Endodermal cell (in vitro differentiated cells): Measurements from ENCODE around the gene TPCN2. TPM values are rescaled to one million over a fixed set of nuclear protein-coding genes. Genes with fewer than 3 reads are reported as not detected.

ENCODE experiments used
- DNase-seq: peaks from one replicate; pipeline ENCODE4 v3.0.0-alpha.2; 2017
- H3K27ac ChIP-seq: 2 replicates; pipeline ENCODE4 v1.5.1; 2013; ENCODE audit warnings: mild to moderate bottlenecking, low read depth, low read length, moderate library complexity
- H3K27me3 ChIP-seq: 2 replicates; pipeline ENCODE4 v1.6.1; 2013; ENCODE audit warnings: mild to moderate bottlenecking, low read length, moderate library complexity; ENCODE audit not compliant: insufficient read depth, control insufficient read depth, poor library complexity, severe bottlenecking
- H3K36me3 ChIP-seq: 2 replicates; pipeline ENCODE4 v1.7.0; 2013; ENCODE audit warnings: mild to moderate bottlenecking, low read length, moderate library complexity; ENCODE audit not compliant: control insufficient read depth, insufficient read depth
- H3K4me1 ChIP-seq: one replicate; pipeline ENCODE4 v1.7.0; 2013; ENCODE audit warnings: low read length; ENCODE audit not compliant: control insufficient read depth, insufficient read depth
- H3K4me3 ChIP-seq: 2 replicates; pipeline ENCODE4 v1.5.1; 2013; ENCODE audit warnings: mild to moderate bottlenecking, low read length, moderate library complexity
- H3K9ac ChIP-seq: 2 replicates; pipeline ENCODE4 v1.6.1; 2013; ENCODE audit warnings: mild to moderate bottlenecking, low read length, moderate library complexity; ENCODE audit not compliant: poor library complexity, severe bottlenecking; ENCODE audit errors: extremely low read depth
- H3K9me3 ChIP-seq: 2 replicates; pipeline ENCODE4 v1.6.1; 2013; ENCODE audit warnings: mild to moderate bottlenecking, low read length, moderate library complexity; ENCODE audit not compliant: control insufficient read depth
- H3K27ac Mint-ChIP-seq: 2 replicates; pipeline ENCODE4 v1.8.0; 2020; ENCODE audit warnings: mixed read lengths
- H3K27me3 Mint-ChIP-seq: 2 replicates; pipeline ENCODE4 v1.8.0; 2021; ENCODE audit warnings: mild to moderate bottlenecking, mixed read lengths; ENCODE audit not compliant: insufficient read depth
- H3K36me3 Mint-ChIP-seq: 2 replicates; pipeline ENCODE4 v1.8.0; 2020; ENCODE audit warnings: low read depth, mixed read lengths
- H3K4me1 Mint-ChIP-seq: 2 replicates; pipeline ENCODE4 v1.8.0; 2020; ENCODE audit warnings: mixed read lengths
- H3K4me3 Mint-ChIP-seq: 2 replicates; pipeline ENCODE4 v1.8.0; 2020; ENCODE audit warnings: mild to moderate bottlenecking, moderate library complexity, mixed read lengths
- H3K9me3 Mint-ChIP-seq: 2 replicates; pipeline ENCODE4 v1.8.0; 2020; ENCODE audit warnings: mild to moderate bottlenecking, mixed read lengths
- WGBS, 2 experiments: methylation state at CpG; one replicate each; pipeline versions ENCODE4 v1.1.5 to v1.1.7; 2013; ENCODE audit warnings: missing lambda C conversion rate in 2 of 2, mixed read lengths in 1 of 2; ENCODE audit not compliant: insufficient coverage in 1 of 2, insufficient read length in 1 of 2; 5-methylcytosine and 5-hydroxymethylcytosine counted together
- total RNA-seq, 2 donors: library from RNA; stranded (reverse); fragmentation: NEBNext Ultra II Directional in 1 of 2; extraction: Animal tissue kit (Norgen Biotek cat#: 25700) in 1 of 2; gene quantifications; 2 replicates in 1 of 2; 3 replicates in 1 of 2; pipeline ENCODE4 v1.2.1, GENCODE V29; 2021
- TF ChIP-seq, protein P1 (sequence below): fragments of 200-600 bp; sonication (generic); conservative IDR thresholded peaks from 2 replicates; pipeline ENCODE4 v1.5.0; 2021; ENCODE audit warnings: antibody characterized with exemption, mild to moderate bottlenecking

TPCN2 gene
- total RNA-seq, 2 donors from 2014 or later: 20.7 to 27.9 TPM

DNA sequence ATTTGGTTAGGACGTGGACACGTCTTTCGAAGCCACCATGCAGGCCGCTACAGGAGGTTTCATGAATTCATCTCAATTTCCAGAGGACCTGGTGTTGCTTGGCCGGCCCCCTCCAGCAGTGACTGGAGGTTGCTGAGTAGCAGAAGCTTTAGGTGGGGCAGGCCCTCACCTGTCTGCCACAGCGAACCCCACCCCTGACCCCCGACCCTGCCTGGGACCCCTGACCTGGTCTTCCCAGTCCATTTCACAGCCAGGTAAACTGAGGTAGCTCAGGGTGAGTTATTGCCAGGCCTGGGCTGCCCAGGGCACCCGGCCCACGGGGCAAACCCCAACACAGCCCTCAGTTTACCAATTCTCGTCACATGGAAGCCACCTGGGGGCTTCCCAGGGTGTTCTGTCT, 67.9 kb downstream of the TPCN2 start:
- peaks cover 8% of the 10 kb centered on the region for H3K9me3 ChIP-seq
- H3K9ac ChIP-seq: no peak overlapping the region
- Mint-ChIP-seq H3K9me3 (peaks cover 8% of the 10 kb centered on the region), H3K27ac (no peak overlapping the region), H3K27me3 (no peaks in the 10 kb centered on the region), H3K36me3 (no peaks in the 10 kb centered on the region), H3K4me3 (no peak overlapping the region), H3K4me1 (no peaks in the 10 kb centered on the region)
- no peaks in the 10 kb centered on the region for H3K4me1 ChIP-seq
- H3K36me3 ChIP-seq: no peaks in the 10 kb centered on the region
- no peak overlapping the region for H3K27ac ChIP-seq
- TF ChIP-seq, protein P1, sequence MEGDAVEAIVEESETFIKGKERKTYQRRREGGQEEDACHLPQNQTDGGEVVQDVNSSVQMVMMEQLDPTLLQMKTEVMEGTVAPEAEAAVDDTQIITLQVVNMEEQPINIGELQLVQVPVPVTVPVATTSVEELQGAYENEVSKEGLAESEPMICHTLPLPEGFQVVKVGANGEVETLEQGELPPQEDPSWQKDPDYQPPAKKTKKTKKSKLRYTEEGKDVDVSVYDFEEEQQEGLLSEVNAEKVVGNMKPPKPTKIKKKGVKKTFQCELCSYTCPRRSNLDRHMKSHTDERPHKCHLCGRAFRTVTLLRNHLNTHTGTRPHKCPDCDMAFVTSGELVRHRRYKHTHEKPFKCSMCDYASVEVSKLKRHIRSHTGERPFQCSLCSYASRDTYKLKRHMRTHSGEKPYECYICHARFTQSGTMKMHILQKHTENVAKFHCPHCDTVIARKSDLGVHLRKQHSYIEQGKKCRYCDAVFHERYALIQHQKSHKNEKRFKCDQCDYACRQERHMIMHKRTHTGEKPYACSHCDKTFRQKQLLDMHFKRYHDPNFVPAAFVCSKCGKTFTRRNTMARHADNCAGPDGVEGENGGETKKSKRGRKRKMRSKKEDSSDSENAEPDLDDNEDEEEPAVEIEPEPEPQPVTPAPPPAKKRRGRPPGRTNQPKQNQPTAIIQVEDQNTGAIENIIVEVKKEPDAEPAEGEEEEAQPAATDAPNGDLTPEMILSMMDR: no peak
- no peaks in the 10 kb centered on the region for H3K27me3 ChIP-seq
- 93 to 98% methylated on average over 6 to 10 of the region's 10 CpGs for WGBS, 2 experiments
- DNase-seq: no peak
- H3K4me3 ChIP-seq: no peak overlapping the region

GRCh38 chr11:69119190-69119589, 70.5 kb downstream of the TPCN2 start:
- Histone ChIP-seq H3K27me3 (no peaks in the 10 kb centered on the region), H3K36me3 (no peaks in the 10 kb centered on the region), H3K4me1 (peaks cover 5% of the 10 kb centered on the region), H3K4me3 (no peak overlapping the region), H3K9me3 (peaks cover 8% of the 10 kb centered on the region), H3K27ac (no peak overlapping the region), H3K9ac (no peak overlapping the region)
- Mint-ChIP-seq H3K4me1 (peaks cover 14% of the 10 kb centered on the region), H3K4me3 (no peak overlapping the region), H3K36me3 (no peaks in the 10 kb centered on the region), H3K9me3 (peaks cover 8% of the 10 kb centered on the region), H3K27ac (no peak overlapping the region), H3K27me3 (no peaks in the 10 kb centered on the region)
- DNase-seq: no peak
- 92 to 95% methylated on average over 1 to 2 of the region's 2 CpGs for WGBS, 2 experiments
- TF ChIP-seq, protein P1: no peak

DNA sequence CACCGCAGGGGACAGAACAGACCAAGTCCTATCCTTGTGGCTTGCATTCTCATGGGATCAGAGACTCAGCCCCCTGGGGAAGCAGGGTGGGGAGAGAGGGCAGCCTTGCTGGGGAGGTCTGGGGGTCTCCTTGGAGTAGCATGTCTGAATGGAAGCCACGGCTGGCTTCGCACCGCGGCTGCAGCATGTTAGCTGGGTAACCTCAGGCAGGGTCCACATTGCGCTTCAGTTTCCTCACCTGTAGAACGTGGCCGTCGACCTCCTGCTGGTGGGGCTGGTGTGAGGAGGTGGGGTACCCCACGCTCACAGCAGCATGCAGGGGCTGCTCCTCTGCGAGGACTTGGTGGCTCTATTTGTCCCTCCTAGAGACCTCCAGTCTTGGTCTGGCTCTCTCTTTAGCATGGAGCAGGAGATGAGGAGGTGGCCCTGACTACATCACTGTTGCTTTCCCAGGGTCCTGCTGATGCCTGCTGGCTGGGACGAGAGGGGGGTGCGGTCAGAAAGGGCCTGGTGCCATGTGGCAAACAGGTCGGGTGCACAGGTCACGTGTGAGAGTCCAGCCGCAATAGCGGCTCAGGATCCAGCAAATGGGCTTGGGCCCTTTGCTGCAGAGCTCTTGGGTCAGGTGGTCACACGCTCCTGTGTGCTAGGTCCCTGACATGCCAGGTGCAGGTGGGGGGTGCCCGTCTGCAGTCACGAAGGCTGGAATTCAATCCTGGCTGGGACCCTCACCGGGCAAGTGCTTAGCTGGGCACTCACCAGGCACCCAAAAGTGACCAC, 71.6 kb downstream of the TPCN2 start:
- H3K4me3 ChIP-seq: no peak overlapping the region
- H3K4me1 ChIP-seq: peaks cover 5% of the 10 kb centered on the region
- Mint-ChIP-seq H3K4me3 (no peak overlapping the region), H3K4me1 (peaks cover 15% of the 10 kb centered on the region), H3K36me3 (no peaks in the 10 kb centered on the region), H3K9me3 (peaks cover 8% of the 10 kb centered on the region), H3K27me3 (no peaks in the 10 kb centered on the region), H3K27ac (no peak overlapping the region)
- TF ChIP-seq, protein P1: no peak
- no peaks in the 10 kb centered on the region for H3K36me3 ChIP-seq
- H3K27me3 ChIP-seq: no peaks in the 10 kb centered on the region
- no peak overlapping the region for H3K27ac ChIP-seq
- WGBS, 2 experiments: 94 to 96% methylated on average over 16 to 21 of the region's 21 CpGs
- DNase-seq: no peak
- H3K9me3 ChIP-seq: peaks cover 8% of the 10 kb centered on the region
- no peak overlapping the region for H3K9ac ChIP-seq
